Fibroblast of lung (primary cell): ENCODE measurements around the gene PIGZ. TPM values are rescaled to one million over a fixed set of nuclear protein-coding genes. Genes with fewer than 3 reads are reported as not detected.

Source experiments
- DNase-seq, 2 donors: peaks; one replicate each; pipeline versions ENCODE4 v3.0.0 to v3.0.0-alpha.2; 2010; ENCODE audit warnings: low read depth in 2 of 2
- H2AFZ ChIP-seq: 2 replicates; pipeline ENCODE4 v1.5.1; 2012; ENCODE audit warnings: low read length, control low read depth, inconsistent platforms
- H3K27ac ChIP-seq: 2 replicates; pipeline ENCODE4 v1.5.1; 2011; ENCODE audit warnings: low read length, control low read depth; ENCODE audit not compliant: insufficient read depth
- H3K27me3 ChIP-seq: 2 replicates; pipeline ENCODE4 v1.5.1; 2011; ENCODE audit warnings: mild to moderate bottlenecking, low read length; ENCODE audit not compliant: control insufficient read depth, insufficient read depth
- H3K36me3 ChIP-seq: 2 replicates; pipeline ENCODE4 v1.5.1; 2011; ENCODE audit warnings: low read length; ENCODE audit not compliant: control insufficient read depth, insufficient read depth
- H3K4me1 ChIP-seq: 2 replicates; pipeline ENCODE4 v1.5.1; 2011; ENCODE audit warnings: low read length; ENCODE audit not compliant: control insufficient read depth, insufficient read depth; ENCODE audit errors: extremely low read depth
- H3K4me2 ChIP-seq: 2 replicates; pipeline ENCODE4 v1.5.1; 2011; ENCODE audit warnings: low read length, control low read depth; ENCODE audit not compliant: insufficient read depth; ENCODE audit errors: extremely low read depth
- H3K4me3 ChIP-seq, 4 experiments: fragments of 200-600 bp in 1 of 4; sonication (generic) in 1 of 4; replicated peaks in 1 of 4; 2 replicates each; pipeline ENCODE4 v1.5.1; 2011 to 2016; ENCODE audit warnings: low read length in 4 of 4, low read depth in 3 of 4, mild to moderate bottlenecking in 3 of 4, control low read depth in 2 of 4, inconsistent platforms in 1 of 4, mixed read lengths in 1 of 4; ENCODE audit not compliant: insufficient read depth in 1 of 4; ENCODE audit errors: control extremely low read depth in 1 of 4
- H3K79me2 ChIP-seq: 2 replicates; pipeline ENCODE4 v1.5.1; 2012; ENCODE audit warnings: mild to moderate bottlenecking, low read length, inconsistent platforms; ENCODE audit not compliant: control insufficient read depth, insufficient read depth
- H3K9ac ChIP-seq: 2 replicates; pipeline ENCODE4 v1.5.1; 2011; ENCODE audit warnings: mild to moderate bottlenecking, low read length, control low read depth; ENCODE audit not compliant: insufficient read depth
- H3K9me3 ChIP-seq: 2 replicates; pipeline ENCODE4 v1.5.1; 2012; ENCODE audit warnings: low read depth, low read length; ENCODE audit not compliant: control insufficient read depth, insufficient read depth
- H4K20me1 ChIP-seq: 2 replicates; pipeline ENCODE4 v1.5.1; 2011; ENCODE audit warnings: low read length; ENCODE audit not compliant: control insufficient read depth, insufficient read depth; ENCODE audit errors: extremely low read depth
- EZH2 ChIP-seq: IDR thresholded peaks from 2 replicates; pipeline ENCODE4 v1.5.1; 2012; ENCODE audit warnings: low read length, control low read depth, mild to moderate bottlenecking; ENCODE audit errors: missing control alignments
- polyA plus RNA-seq, 2 donors: library from polyadenylated mRNA; depleted of rRNA in 1 of 2; stranded (reverse) in 1 of 2; unstranded in 1 of 2; fragments of >200 nt; gene quantifications; 2 replicates each; pipeline ENCODE4 v1.2.1, GENCODE V29; 2011 to 2012; ENCODE audit warnings: missing spikeins in 1 of 2
- total RNA-seq: library from RNA; depleted of rRNA; stranded (reverse); fragments of >200 nt; gene quantifications from 2 replicates; pipeline ENCODE4 v1.2.1, GENCODE V29; 2014
- TF ChIP-seq, protein P1 (sequence below), 2 donors: IDR thresholded peaks in 1 of 2; conservative IDR thresholded peaks in 1 of 2; 1 replicate in 1 of 2; 2 replicates in 1 of 2; pipeline ENCODE4 v1.5.1; 2011 to 2012; ENCODE audit warnings: low read length in 2 of 2, control low read depth in 1 of 2, inconsistent platforms in 1 of 2, low read depth in 1 of 2, mild to moderate bottlenecking in 1 of 2

Gene PIGZ
- total and polyA plus RNA-seq, 2 donors (not counting 1 experiment from before 2014, with no cell fraction given), result 0.66 to 2.0 TPM

DNA sequence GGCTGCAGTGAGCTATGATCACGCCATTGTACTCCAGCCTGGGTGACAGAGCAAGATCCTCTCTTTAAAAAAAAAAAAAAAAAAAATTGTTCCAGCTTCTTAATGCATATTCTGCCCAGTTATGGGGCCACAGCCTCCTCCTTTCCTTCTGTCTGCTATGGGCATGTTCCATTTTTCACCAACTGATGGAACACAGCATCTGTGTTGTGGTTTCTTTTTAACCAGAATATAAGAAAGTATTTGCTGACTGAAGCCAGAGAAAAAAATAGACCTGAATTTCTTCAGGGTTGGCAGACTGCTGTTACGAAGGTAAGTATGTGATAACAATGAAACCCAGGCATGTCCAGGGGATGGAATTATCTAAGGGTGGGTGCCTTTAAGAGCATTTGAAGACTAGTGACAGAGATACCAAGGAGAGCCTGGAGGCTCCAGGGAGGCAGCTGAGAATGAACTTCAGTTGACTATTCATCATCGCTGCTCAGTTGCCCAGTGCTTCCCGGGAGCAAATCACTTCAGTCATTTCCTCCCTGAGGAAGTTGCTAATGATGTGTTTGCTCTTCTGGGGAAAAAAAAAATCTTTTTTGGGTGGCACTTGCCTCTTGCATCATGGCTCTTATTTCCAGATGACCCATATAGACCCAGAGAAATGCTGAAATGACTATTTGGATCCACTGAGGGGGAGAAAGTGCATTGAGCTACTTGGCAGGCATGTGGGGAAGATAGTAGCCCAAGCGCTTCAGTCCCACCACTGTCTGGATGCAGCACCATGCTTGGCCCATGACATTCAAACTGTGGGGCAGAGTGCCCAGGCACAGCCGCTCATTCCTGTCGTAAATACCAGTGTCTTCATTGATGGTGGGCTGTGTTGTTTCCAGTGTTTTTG is 40.8 kb downstream of the PIGZ start:
- Histone ChIP-seq H2AFZ (no peak overlapping the region), H3K9me3 (no peaks in the 10 kb centered on the region), H3K27ac (no peak overlapping the region), H3K9ac (no peak overlapping the region), H4K20me1 (no peaks in the 10 kb centered on the region), H3K27me3 (no peaks in the 10 kb centered on the region), H3K4me1 (no peaks in the 10 kb centered on the region), H3K4me3 (no peak overlapping the region), H3K79me2 (no peaks in the 10 kb centered on the region), H3K36me3 (peaks cover 1% of the 10 kb centered on the region), H3K4me2 (no peak overlapping the region)
- no peak for TF ChIP-seq EZH2
- TF ChIP-seq, protein P1, sequence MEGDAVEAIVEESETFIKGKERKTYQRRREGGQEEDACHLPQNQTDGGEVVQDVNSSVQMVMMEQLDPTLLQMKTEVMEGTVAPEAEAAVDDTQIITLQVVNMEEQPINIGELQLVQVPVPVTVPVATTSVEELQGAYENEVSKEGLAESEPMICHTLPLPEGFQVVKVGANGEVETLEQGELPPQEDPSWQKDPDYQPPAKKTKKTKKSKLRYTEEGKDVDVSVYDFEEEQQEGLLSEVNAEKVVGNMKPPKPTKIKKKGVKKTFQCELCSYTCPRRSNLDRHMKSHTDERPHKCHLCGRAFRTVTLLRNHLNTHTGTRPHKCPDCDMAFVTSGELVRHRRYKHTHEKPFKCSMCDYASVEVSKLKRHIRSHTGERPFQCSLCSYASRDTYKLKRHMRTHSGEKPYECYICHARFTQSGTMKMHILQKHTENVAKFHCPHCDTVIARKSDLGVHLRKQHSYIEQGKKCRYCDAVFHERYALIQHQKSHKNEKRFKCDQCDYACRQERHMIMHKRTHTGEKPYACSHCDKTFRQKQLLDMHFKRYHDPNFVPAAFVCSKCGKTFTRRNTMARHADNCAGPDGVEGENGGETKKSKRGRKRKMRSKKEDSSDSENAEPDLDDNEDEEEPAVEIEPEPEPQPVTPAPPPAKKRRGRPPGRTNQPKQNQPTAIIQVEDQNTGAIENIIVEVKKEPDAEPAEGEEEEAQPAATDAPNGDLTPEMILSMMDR (conservative IDR thresholded peaks at IDR 0.05 in 1 of 2, IDR thresholded peaks at IDR 0.05 in 1 of 2; ENCODE audit: low read depth in 1 of 2, low read length in 2 of 2), result no peak
- DNase-seq, result no peak

DNA sequence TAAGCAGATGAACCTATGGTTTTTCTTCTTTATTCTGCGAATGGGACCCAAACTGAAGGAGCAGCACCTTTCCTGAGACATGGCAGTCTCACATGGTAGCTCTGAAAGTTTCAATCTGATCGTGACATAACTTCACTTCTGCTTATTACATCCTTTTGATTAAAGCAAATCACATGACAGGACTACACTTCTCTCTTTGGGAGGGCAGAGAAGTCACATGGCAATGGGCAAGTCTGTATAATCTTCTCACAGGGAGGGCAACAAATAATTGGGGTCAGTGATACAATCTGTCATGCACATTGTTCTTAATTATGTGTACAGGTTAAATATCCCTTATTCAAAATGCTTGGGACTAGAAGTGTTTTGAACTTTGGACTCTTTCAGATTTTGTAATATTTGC is 47.9 kb downstream of the PIGZ start:
- Histone ChIP-seq H3K9ac (no peak overlapping the region), H4K20me1 (no peaks in the 10 kb centered on the region), H3K4me2 (no peak overlapping the region), H2AFZ (no peak overlapping the region), H3K79me2 (no peaks in the 10 kb centered on the region), H3K4me3 (no peak overlapping the region), H3K27me3 (no peaks in the 10 kb centered on the region), H3K4me1 (no peaks in the 10 kb centered on the region), H3K27ac (no peak overlapping the region), H3K9me3 (no peaks in the 10 kb centered on the region), H3K36me3 (no peaks in the 10 kb centered on the region)
- DNase-seq, result no peak
- TF ChIP-seq, protein P1 (conservative IDR thresholded peaks at IDR 0.05 in 1 of 2, IDR thresholded peaks at IDR 0.05 in 1 of 2; ENCODE audit: low read depth in 1 of 2, low read length in 2 of 2), result no peak
- TF ChIP-seq EZH2, result no peak

DNA sequence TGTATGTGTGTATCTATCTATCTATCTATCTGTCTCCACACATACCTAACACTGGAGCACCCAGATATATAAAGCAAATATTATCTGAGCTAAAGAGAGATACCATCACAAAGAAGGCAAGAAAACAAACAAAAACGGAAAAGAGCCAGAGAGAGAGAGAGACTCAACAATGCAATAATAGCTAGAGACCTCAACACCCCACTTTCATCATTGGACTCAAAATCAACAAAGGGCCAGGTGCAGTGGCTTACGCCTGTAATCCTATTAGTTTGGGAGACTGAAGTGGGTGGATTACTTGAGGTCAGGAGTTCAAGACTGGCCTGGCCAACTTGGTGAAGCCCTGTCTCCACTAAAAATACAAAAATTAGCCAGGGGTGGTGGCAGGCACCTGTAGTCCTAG is 49.7 kb downstream of the PIGZ start:
- peaks cover 2% of the 10 kb centered on the region for H3K36me3 ChIP-seq

More for the DNA sequence above, 49.7 kb downstream of the PIGZ start:
- no peak overlapping the region for H3K4me2 ChIP-seq
- H3K9ac ChIP-seq, result no peak overlapping the region
- no peaks in the 10 kb centered on the region for H3K4me1 ChIP-seq
- H3K27me3 ChIP-seq, result no peaks in the 10 kb centered on the region
- H4K20me1 ChIP-seq, result no peaks in the 10 kb centered on the region
- no peaks in the 10 kb centered on the region for H3K79me2 ChIP-seq
- H3K4me3 ChIP-seq, result no peak overlapping the region
- TF ChIP-seq EZH2, result no peak
- TF ChIP-seq, protein P1 (conservative IDR thresholded peaks at IDR 0.05 in 1 of 2, IDR thresholded peaks at IDR 0.05 in 1 of 2; ENCODE audit: low read depth in 1 of 2, low read length in 2 of 2), result no peak
- DNase-seq, result no peak
- no peak overlapping the region for H2AFZ ChIP-seq
- no peak overlapping the region for H3K27ac ChIP-seq
- H3K9me3 ChIP-seq, result no peaks in the 10 kb centered on the region
